WTC11 (cell line): ENCODE results near the gene CORO2B. TPM values are rescaled to one million over a fixed set of nuclear protein-coding genes. Genes with fewer than 3 reads are reported as not detected.

Source experiments
- ATAC-seq: fragments of 200-7000 bp; cut with Tn5 transposase; 2 replicates; pipeline ENCODE4 v1.10.0; 2021; ENCODE audit warnings: mild to moderate bottlenecking, moderate library complexity
- CTCF ChIA-PET: fragments of 300-600 bp; sonication (Branson Sonifier 250); formaldehyde crosslinking; loops from one replicate; lab custom pipeline; 2021; ENCODE audit warnings: antibody characterized with exemption; lab: Charles Lee
- POLR2A ChIA-PET: fragments of 350-600 bp; sonication (Branson Sonifier 250); formaldehyde crosslinking; loops from one replicate; lab custom pipeline; 2021; ENCODE audit warnings: antibody characterized with exemption; lab: Charles Lee
- DNase-seq: peaks from one replicate; pipeline ENCODE4 v3.0.0; 2021; ENCODE audit warnings: low spot score
- H3K27ac Mint-ChIP-seq: 2 replicates; pipeline ENCODE4 v1.8.0; 2021; ENCODE audit warnings: mixed read lengths
- H3K27me3 Mint-ChIP-seq: 2 replicates; pipeline ENCODE4 v1.8.0; 2021; ENCODE audit warnings: low read depth, mild to moderate bottlenecking, moderate library complexity, mixed read lengths
- H3K36me3 Mint-ChIP-seq: 2 replicates; pipeline ENCODE4 v1.8.0; 2021; ENCODE audit warnings: mixed read lengths
- H3K4me1 Mint-ChIP-seq: 2 replicates; pipeline ENCODE4 v1.8.0; 2022; ENCODE audit warnings: mixed read lengths
- H3K4me3 Mint-ChIP-seq: 2 replicates; pipeline ENCODE4 v1.8.0; 2021; ENCODE audit warnings: mild to moderate bottlenecking, moderate library complexity, mixed read lengths
- H3K9me3 Mint-ChIP-seq: 2 replicates; pipeline ENCODE4 v1.8.0; 2021; ENCODE audit warnings: mixed read lengths
- ATF6 ChIP-seq: sonication (generic); formaldehyde crosslinking; IDR thresholded peaks from 2 replicates; pipeline ENCODE4 v1.8.1; 2023; ENCODE audit warnings: mild to moderate bottlenecking, missing genetic modification reagents
- CREB1 ChIP-seq: sonication (generic); formaldehyde crosslinking; IDR thresholded peaks from 2 replicates; pipeline ENCODE4 v1.8.0; 2023; ENCODE audit warnings: mild to moderate bottlenecking, missing genetic modification reagents
- E2F1 ChIP-seq: sonication (generic); formaldehyde crosslinking; IDR thresholded peaks from 2 replicates; pipeline ENCODE4 v1.8.0; 2022; ENCODE audit warnings: mild to moderate bottlenecking, missing genetic modification reagents
- FOXK1 ChIP-seq: sonication (generic); formaldehyde crosslinking; IDR thresholded peaks from 2 replicates; pipeline ENCODE4 v1.8.0; 2022; ENCODE audit warnings: mild to moderate bottlenecking, moderate library complexity, missing genetic modification reagents
- JAZF1 ChIP-seq: fragments of 250-450 bp; sonication (Bioruptor Pico); IDR thresholded peaks from 2 replicates; pipeline ENCODE4 v1.9.0; 2021; ENCODE audit warnings: moderate library complexity, mild to moderate bottlenecking, inconsistent platforms
- NFYB ChIP-seq: sonication (generic); formaldehyde crosslinking; conservative IDR thresholded peaks from 2 replicates; pipeline ENCODE4 v1.8.0; 2022; ENCODE audit warnings: low read depth, missing genetic modification reagents
- PREB ChIP-seq: sonication (generic); formaldehyde crosslinking; IDR thresholded peaks from 2 replicates; pipeline ENCODE4 v1.8.1; 2022; ENCODE audit warnings: mild to moderate bottlenecking, missing genetic modification reagents, moderate library complexity, borderline replicate concordance
- PRRX2 ChIP-seq: fragments of 250-450 bp; sonication (Bioruptor Pico); IDR thresholded peaks from 2 replicates; pipeline ENCODE4 v1.8.0; 2021; ENCODE audit warnings: mild to moderate bottlenecking
- SMAD4 ChIP-seq: sonication (generic); formaldehyde crosslinking; IDR thresholded peaks from 2 replicates; pipeline ENCODE4 v1.8.0; 2022; ENCODE audit warnings: mild to moderate bottlenecking, missing genetic modification reagents
- SOX15 ChIP-seq: fragments of 250-450 bp; sonication (Bioruptor Pico); IDR thresholded peaks from 2 replicates; pipeline ENCODE4 v1.9.0; 2021; ENCODE audit warnings: mild to moderate bottlenecking
- SP1 ChIP-seq: sonication (generic); formaldehyde crosslinking; conservative IDR thresholded peaks from 2 replicates; pipeline ENCODE4 v1.8.1; 2022; ENCODE audit warnings: missing genetic modification reagents
- STAT6 ChIP-seq: sonication (generic); formaldehyde crosslinking; conservative IDR thresholded peaks from 2 replicates; pipeline ENCODE4 v1.8.1; 2023; ENCODE audit warnings: mild to moderate bottlenecking, low read depth, missing genetic modification reagents, moderate library complexity
- TEAD4 ChIP-seq: sonication (generic); formaldehyde crosslinking; IDR thresholded peaks from 2 replicates; pipeline ENCODE4 v1.8.0; 2022; ENCODE audit warnings: mild to moderate bottlenecking, missing genetic modification reagents
- ZBTB43 ChIP-seq: sonication (generic); formaldehyde crosslinking; IDR thresholded peaks from 2 replicates; pipeline ENCODE4 v1.8.1; 2023; ENCODE audit warnings: mild to moderate bottlenecking, missing genetic modification reagents
- ZNF423 ChIP-seq: fragments of 250-450 bp; sonication (Bioruptor Pico); IDR thresholded peaks from 2 replicates; pipeline ENCODE4 v2.1.2; 2022; ENCODE audit warnings: mild to moderate bottlenecking, moderate library complexity
- total RNA-seq: library from RNA; stranded (reverse); gene quantifications from 3 replicates; pipeline ENCODE4 v1.2.3, GENCODE V29; 2021

Gene CORO2B
- total RNA-seq, 1 experiment from 2014 or later: 4.9 TPM

- POLR2A ChIA-PET: interaction anchor here (0.6 kb wide), 1 partner anchor 30 kb away, joined by 6 read pairs; no protein-coding TSS in a partner anchor
- Mint-ChIP-seq H3K4me1 (no peaks in the 10 kb centered on the region), H3K27ac (no peak overlapping the region), H3K36me3 (no peaks in the 10 kb centered on the region), H3K27me3 (peaks cover under 1% of the 10 kb centered on the region; the same call in 1 of the 2 replicates), H3K9me3 (0 out of 2 replicates have a peak, but pooled peaks cover 4% of the 10 kb centered on the region), H3K4me3 (no peak overlapping the region)
- ATAC-seq (no peak), DNase-seq (no peak)
- CTCF ChIA-PET: interaction anchor here (1.3 kb wide), 1 partner anchor 136 kb away, joined by 5 read pairs; no protein-coding TSS in a partner anchor
- TF ChIP-seq ATF6 (CRISPR knock-in tag) (no peak), E2F1 (no peak), SOX15 (CRISPR knock-in tag) (no peak), SMAD4 (CRISPR knock-in tag) (no peak), CREB1 (CRISPR knock-in tag) (no peak), PREB (no peak), TEAD4 (CRISPR knock-in tag) (no peak), FOXK1 (CRISPR knock-in tag) (no peak), NFYB (CRISPR knock-in tag) (no peak), PRRX2 (no peak), ZBTB43 (CRISPR knock-in tag) (no peak), STAT6 (CRISPR knock-in tag) (no peak), SP1 (CRISPR knock-in tag) (no peak), ZNF423 (CRISPR knock-in tag) (no peak)
Observed at GRCh38 chr15:68739390-68740080, 160.7 kb downstream of the CORO2B start.

- no peak overlapping the region for H3K27ac Mint-ChIP-seq
- DNase-seq (no peak), ATAC-seq (no peak)
- ChIA-PET POLR2A (no interaction called here), CTCF (interaction anchor here (1.0 kb wide), 2 partner anchors 13 to 183 kb away, joined by 3 read pairs; no protein-coding TSS in a partner anchor)
- no peak overlapping the region for H3K4me3 Mint-ChIP-seq
- no peaks in the 10 kb centered on the region; the same call in 1 of the 2 replicates for H3K27me3 Mint-ChIP-seq
- H3K36me3 Mint-ChIP-seq: no peaks in the 10 kb centered on the region
- TF ChIP-seq JAZF1: no peak
- no peaks in the 10 kb centered on the region for H3K4me1 Mint-ChIP-seq
- no peaks in the 10 kb centered on the region for H3K9me3 Mint-ChIP-seq
Observed at GRCh38 chr15:68743256-68743655, 164.5 kb downstream of the CORO2B start.
